ENCODE measurements around the gene CCDC134. TPM values are rescaled to one million over a fixed set of nuclear protein-coding genes. Genes with fewer than 3 reads are reported as not detected.

CCDC134 gene
- total and polyA plus RNA-seq, 9 donors, result 1.3 to 13.3 (median 8.7) TPM

DNA sequence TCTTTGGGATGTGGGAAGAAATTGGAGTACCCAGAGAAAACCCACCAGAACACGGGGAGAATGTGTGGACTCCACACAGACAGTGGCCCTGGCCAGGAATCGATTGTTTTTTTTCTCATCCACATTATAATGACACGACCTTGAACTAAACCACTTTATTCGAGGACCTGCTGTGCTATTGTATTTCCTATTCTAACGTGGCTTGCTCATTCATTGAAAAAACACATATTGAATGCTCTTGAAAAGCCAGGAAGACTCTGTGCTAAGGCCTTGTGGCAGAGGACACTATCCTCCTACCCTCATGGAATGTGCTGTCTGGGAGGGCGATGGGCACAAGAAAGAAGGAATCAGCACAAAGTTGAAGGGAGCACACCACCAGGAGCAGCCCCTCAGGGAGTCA, 23.3 kb downstream of the CCDC134 start:
- H3K27ac ChIP-seq, result no peak overlapping the region
- H3K4me3 ChIP-seq, result no peak overlapping the region
- no peaks in the 10 kb centered on the region for H3K36me3 ChIP-seq
- TF ChIP-seq, protein P1, sequence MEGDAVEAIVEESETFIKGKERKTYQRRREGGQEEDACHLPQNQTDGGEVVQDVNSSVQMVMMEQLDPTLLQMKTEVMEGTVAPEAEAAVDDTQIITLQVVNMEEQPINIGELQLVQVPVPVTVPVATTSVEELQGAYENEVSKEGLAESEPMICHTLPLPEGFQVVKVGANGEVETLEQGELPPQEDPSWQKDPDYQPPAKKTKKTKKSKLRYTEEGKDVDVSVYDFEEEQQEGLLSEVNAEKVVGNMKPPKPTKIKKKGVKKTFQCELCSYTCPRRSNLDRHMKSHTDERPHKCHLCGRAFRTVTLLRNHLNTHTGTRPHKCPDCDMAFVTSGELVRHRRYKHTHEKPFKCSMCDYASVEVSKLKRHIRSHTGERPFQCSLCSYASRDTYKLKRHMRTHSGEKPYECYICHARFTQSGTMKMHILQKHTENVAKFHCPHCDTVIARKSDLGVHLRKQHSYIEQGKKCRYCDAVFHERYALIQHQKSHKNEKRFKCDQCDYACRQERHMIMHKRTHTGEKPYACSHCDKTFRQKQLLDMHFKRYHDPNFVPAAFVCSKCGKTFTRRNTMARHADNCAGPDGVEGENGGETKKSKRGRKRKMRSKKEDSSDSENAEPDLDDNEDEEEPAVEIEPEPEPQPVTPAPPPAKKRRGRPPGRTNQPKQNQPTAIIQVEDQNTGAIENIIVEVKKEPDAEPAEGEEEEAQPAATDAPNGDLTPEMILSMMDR (IDR thresholded peaks at IDR 0.05), result no peak
- TF ChIP-seq EP300 (IDR thresholded peaks at IDR 0.05) (no peak), POLR2A (IDR thresholded peaks at IDR 0.05) (no peak)
- no peak for DNase-seq
- H3K4me1 ChIP-seq (ENCODE audit: insufficient read depth), result peaks cover 13% of the 10 kb centered on the region
- 25 to 43% (median 28%) methylated on average over 6 of the region's 6 CpGs for WGBS, 3 donors
- H3K27me3 ChIP-seq, result no peaks in the 10 kb centered on the region
- H3K9me3 ChIP-seq, result no peaks in the 10 kb centered on the region
- intact Hi-C loops (cut with DNase I), result loop anchor here in 2 of 4 donors (10.0 kb wide), 1 partner anchor 121 kb away; the partner anchor contains the start of gene CENPM (in 2 of the 2)

DNA sequence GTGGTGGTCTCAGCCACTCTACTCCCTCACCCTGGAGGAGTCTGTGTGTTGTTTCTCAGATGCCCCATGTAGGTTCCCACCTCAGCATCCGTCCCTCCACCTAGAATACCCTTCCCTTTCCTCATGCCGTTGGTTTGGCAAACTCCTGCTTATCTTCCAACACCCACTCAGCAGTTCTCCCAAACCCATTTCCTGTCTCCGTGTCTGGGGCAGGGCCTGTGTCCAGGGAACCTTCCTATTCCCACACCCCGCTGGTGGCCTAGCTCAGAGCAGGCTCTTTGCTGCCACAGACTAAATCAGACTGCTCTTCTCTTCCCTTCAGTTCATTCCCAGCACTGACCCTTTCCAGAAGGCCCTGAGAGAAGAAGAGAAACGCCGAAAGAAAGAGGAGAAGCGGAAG, 24.9 kb downstream of the CCDC134 start:
- H3K36me3 ChIP-seq, result no peaks in the 10 kb centered on the region
- H3K4me3 ChIP-seq, result no peak overlapping the region
- no peak for DNase-seq
- 51 to 54% (median 53%) methylated on average over 7 of the region's 7 CpGs for WGBS, 3 donors
- peaks cover 7% of the 10 kb centered on the region for H3K4me1 ChIP-seq (ENCODE audit: insufficient read depth)
- H3K9me3 ChIP-seq, result no peaks in the 10 kb centered on the region
- TF ChIP-seq POLR2A (IDR thresholded peaks at IDR 0.05) (no peak), EP300 (IDR thresholded peaks at IDR 0.05) (no peak)
- TF ChIP-seq, protein P1 (IDR thresholded peaks at IDR 0.05), result no peak
- no peaks in the 10 kb centered on the region for H3K27me3 ChIP-seq
- intact Hi-C loops (cut with DNase I), result loop anchor here in 2 of 4 donors (10.0 kb wide), 1 partner anchor 119 kb away; the partner anchor contains the start of gene CENPM (in 2 of the 2)
- H3K27ac ChIP-seq, result no peak overlapping the region

DNA sequence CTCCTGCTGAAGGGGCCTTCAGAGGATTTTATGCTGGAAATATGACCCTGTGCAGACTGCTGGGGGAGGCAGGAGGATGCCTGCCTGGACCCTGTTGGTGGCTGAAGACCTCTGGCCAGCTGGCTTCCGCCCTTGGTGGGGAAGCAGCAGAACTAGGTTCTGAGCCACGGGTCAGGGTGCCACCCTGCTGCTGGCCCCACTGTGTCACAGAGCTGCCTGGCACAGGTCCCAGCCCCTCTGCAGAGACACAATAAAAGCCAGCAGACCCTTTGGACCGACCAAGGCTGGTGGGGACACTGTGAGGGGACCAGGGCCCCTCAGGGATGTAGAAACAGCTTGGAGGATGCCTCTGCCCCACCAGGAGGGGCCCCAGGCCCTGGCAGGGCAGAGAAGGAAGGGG, 25.5 kb downstream of the CCDC134 start:
- WGBS, 3 donors, result 62 to 80% (median 76%) methylated on average over 3 of the region's 3 CpGs
- Histone ChIP-seq H3K27ac (no peak overlapping the region), H3K27me3 (no peaks in the 10 kb centered on the region), H3K4me3 (no peak overlapping the region), H3K4me1 (ENCODE audit: insufficient read depth) (peaks cover 7% of the 10 kb centered on the region), H3K36me3 (no peaks in the 10 kb centered on the region), H3K9me3 (no peaks in the 10 kb centered on the region)
- no peak for DNase-seq
- no peak for TF ChIP-seq POLR2A (IDR thresholded peaks at IDR 0.05)
- TF ChIP-seq, protein P1 (IDR thresholded peaks at IDR 0.05), result no peak
- no peak for TF ChIP-seq EP300 (IDR thresholded peaks at IDR 0.05)
- intact Hi-C loops (cut with DNase I), result loop anchor here in 2 of 4 donors (10.0 kb wide), 1 partner anchor 119 kb away; the partner anchor contains the start of gene CENPM (in 2 of the 2)

DNA sequence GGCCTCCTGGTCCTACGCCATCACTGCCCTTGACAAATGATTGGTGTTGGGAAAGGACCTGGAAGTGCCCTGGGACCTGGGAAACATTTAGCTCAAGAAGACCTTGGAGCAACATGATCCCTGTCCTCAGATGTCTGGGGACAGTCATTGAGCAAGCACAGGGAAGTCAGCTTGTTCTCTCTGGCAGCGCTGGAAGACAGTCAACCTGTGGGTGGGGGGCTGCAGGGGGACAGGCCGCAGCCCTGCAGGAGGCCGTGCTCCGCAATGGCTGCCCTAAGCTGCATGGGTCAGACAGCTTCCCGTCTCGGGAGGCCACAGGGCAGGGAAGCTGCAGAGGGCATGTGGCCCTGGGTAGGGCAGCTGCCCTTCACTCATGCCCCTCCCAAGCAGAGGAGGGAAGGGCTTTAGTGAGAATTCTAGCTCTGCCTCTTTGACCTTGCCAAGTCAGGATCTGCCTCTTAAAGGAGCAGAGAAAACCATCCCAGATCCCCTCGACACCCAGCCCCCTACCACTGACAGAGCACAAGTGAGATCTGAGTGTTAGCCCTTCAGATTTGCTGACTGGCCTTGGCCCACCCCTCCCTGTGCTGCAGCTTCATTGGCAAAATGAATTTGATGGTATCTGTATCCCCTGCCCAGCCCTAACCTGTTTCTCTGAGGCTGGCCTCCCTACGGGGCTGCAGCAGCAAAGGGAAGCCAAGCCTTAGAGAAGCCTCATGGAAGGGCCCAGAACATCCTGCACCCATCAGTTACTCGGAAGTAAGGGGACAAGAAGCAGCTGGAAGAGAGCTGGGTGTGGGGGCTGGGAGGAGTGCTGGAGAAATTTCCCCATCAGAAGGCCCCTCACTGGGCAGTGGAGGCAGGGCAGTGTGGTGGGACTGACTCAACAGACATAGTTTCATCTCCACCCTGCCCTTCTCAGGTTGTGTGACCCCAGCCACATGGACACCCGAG, 26.2 kb downstream of the CCDC134 start:
- Histone ChIP-seq H3K4me3 (no peak overlapping the region), H3K27ac (no peak overlapping the region), H3K4me1 (ENCODE audit: insufficient read depth) (peaks cover 7% of the 10 kb centered on the region), H3K9me3 (no peaks in the 10 kb centered on the region), H3K36me3 (no peaks in the 10 kb centered on the region), H3K27me3 (no peaks in the 10 kb centered on the region)
- no peak for TF ChIP-seq POLR2A (IDR thresholded peaks at IDR 0.05)
- no peak for TF ChIP-seq EP300 (IDR thresholded peaks at IDR 0.05)
- TF ChIP-seq, protein P1 (IDR thresholded peaks at IDR 0.05), result no peak
- intact Hi-C loops (cut with DNase I), result loop anchor here in 2 of 4 donors (10.0 kb wide), 1 partner anchor 118 kb away; the partner anchor contains the start of gene CENPM (in 2 of the 2)
- peak in 1 of 5 donors; percentile 22 for DNase-seq
- WGBS, 3 donors, result 57 to 69% (median 63%) methylated on average over 11 of the region's 11 CpGs

Measured in ovary (tissue), 9 donors.